NCI-H2227 (cell line): Measurements from ENCODE around the gene B4GALT5.

Experiments
- DNase-seq: peaks from one replicate; lab custom pipeline; 2025; ENCODE audit not compliant: unreplicated experiment; lab: John Stamatoyannopoulos, UW

Gene B4GALT5

GRCh38 chr20:49659056-49659455 lies 54.6 kb downstream of the B4GALT5 start:
- peak; percentile 69 for DNase-seq

- DNase-seq = peak; percentile 55
Observed at GRCh38 chr20:49658508-49658907, 55.2 kb downstream of the B4GALT5 start.

GRCh38 chr20:49657118-49657901 lies 56.4 kb downstream of the B4GALT5 start:
- no peak for DNase-seq

GRCh38 chr20:49656304-49656703 lies 57.4 kb downstream of the B4GALT5 start:
- no peak for DNase-seq

GRCh38 chr20:49653925-49654434 lies 59.7 kb downstream of the B4GALT5 start:
- DNase-seq = no peak

- no peak for DNase-seq
Observed at GRCh38 chr20:49649672-49650071, 64.0 kb downstream of the B4GALT5 start.

GRCh38 chr20:49647550-49647949 lies 66.1 kb downstream of the B4GALT5 start:
- no peak for DNase-seq

GRCh38 chr20:49646528-49646927 lies 67.2 kb downstream of the B4GALT5 start:
- no peak for DNase-seq

- DNase-seq = no peak
Observed at GRCh38 chr20:49646126-49646525, 67.6 kb downstream of the B4GALT5 start.

- no peak for DNase-seq
Observed at GRCh38 chr20:49644980-49645565, 68.6 kb downstream of the B4GALT5 start.

- no peak for DNase-seq
Observed at GRCh38 chr20:49642816-49643215, 70.9 kb downstream of the B4GALT5 start.

GRCh38 chr20:49641683-49642656 lies 71.7 kb downstream of the B4GALT5 start:
- no peak for DNase-seq

GRCh38 chr20:49637046-49637637 lies 76.5 kb downstream of the B4GALT5 start:
- no peak for DNase-seq

GRCh38 chr20:49636447-49636846 lies 77.2 kb downstream of the B4GALT5 start:
- no peak for DNase-seq

GRCh38 chr20:49635866-49636265 lies 77.8 kb downstream of the B4GALT5 start:
- no peak for DNase-seq

GRCh38 chr20:49635166-49635565 lies 78.5 kb downstream of the B4GALT5 start:
- DNase-seq = peak; percentile 51

- no peak for DNase-seq
Observed at GRCh38 chr20:49634116-49634515, 79.6 kb downstream of the B4GALT5 start.

- DNase-seq = no peak
Observed at GRCh38 chr20:49633643-49634042, 80.0 kb downstream of the B4GALT5 start.

- DNase-seq = no peak
Observed at GRCh38 chr20:49633023-49633422, 80.7 kb downstream of the B4GALT5 start.

GRCh38 chr20:49631856-49632418 lies 81.7 kb downstream of the B4GALT5 start:
- no peak for DNase-seq
